BLaER1 (cell line): ENCODE results near the gene TMEM229B.

Experiments used
- H3K27ac ChIP-seq: shearing (Covaris generic); formaldehyde crosslinking; 2 replicates; pipeline ENCODE4 v1.8.1; 2022
- H3K27me3 ChIP-seq: shearing (Covaris generic); formaldehyde crosslinking; 2 replicates; pipeline ENCODE4 v1.8.1; 2022
- H3K36me3 ChIP-seq: shearing (Covaris generic); formaldehyde crosslinking; 2 replicates; pipeline ENCODE4 v1.8.1; 2022
- H3K4me1 ChIP-seq: shearing (Covaris generic); formaldehyde crosslinking; 2 replicates; pipeline ENCODE4 v1.8.1; 2022
- H3K4me2 ChIP-seq: shearing (Covaris generic); formaldehyde crosslinking; 2 replicates; pipeline ENCODE4 v1.8.1; 2022
- H3K4me3 ChIP-seq: shearing (Covaris generic); formaldehyde crosslinking; 2 replicates; pipeline ENCODE4 v1.8.1; 2022
- H3K9ac ChIP-seq: shearing (Covaris generic); formaldehyde crosslinking; 2 replicates; pipeline ENCODE4 v1.8.1; 2022
- H3K9me3 ChIP-seq: shearing (Covaris generic); formaldehyde crosslinking; 2 replicates; pipeline ENCODE4 v1.8.1; 2022
- H4K20me1 ChIP-seq: shearing (Covaris generic); formaldehyde crosslinking; 2 replicates; pipeline ENCODE4 v1.8.1; 2022
- Cebpa-rat ChIP-seq: shearing (Covaris generic); IDR thresholded peaks from 2 replicates; pipeline ENCODE4 v1.8.1; 2022

The TMEM229B gene

DNA sequence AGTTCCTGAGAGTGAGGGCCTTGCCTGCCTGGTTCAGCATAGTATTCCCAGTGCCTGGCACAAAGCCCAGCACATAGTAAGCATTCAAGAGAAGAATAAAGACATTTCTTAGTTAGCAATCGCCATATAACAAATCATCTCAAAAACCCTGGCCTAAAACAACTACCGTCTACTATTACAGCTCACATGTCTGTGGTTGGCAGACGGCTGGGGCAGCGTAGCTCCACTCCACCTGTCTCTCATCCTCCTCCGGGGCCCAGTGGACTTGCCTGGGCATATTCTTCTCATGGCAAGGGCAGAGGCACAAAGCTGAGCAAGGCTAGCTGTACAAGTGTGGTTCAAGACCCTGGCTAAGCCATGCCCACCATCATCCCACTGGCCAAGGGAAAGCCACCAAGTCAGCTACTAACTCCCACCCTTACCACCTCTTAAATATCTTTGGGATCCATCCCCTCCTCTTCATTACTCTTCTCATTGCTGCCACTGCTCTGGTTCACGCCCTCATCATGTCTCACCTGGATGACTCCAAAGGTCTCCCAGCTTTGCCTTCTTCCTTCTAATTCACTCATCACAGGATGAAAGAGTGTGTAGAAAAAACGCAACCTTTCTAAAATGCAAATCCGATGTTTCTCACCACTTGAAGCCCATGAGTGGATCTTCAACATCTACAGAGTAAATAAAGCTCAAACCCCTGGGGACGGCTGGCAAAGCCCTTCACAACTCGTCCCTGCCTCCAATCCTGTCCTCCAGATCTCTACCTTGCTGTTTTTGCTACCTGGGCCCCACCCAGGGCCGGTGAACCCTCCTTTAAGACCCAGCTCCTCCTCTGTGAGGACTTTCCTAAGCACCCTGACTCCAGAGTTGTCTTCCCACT lies 10.4 kb downstream of the TMEM229B start:
- Histone ChIP-seq H3K27me3 (no peaks in the 10 kb centered on the region), H3K27ac (no peak overlapping the region), H3K4me1 (peaks cover 40% of the 10 kb centered on the region), H3K4me2 (peak overlapping the region; percentile 52), H3K4me3 (no peak overlapping the region), H3K36me3 (no peaks in the 10 kb centered on the region), H3K9me3 (no peaks in the 10 kb centered on the region), H4K20me1 (no peaks in the 10 kb centered on the region), H3K9ac (0 out of 2 replicates have a peak overlapping the region, but pooled peaks have one; percentile 5)
- no peak for TF ChIP-seq Cebpa-rat

DNA sequence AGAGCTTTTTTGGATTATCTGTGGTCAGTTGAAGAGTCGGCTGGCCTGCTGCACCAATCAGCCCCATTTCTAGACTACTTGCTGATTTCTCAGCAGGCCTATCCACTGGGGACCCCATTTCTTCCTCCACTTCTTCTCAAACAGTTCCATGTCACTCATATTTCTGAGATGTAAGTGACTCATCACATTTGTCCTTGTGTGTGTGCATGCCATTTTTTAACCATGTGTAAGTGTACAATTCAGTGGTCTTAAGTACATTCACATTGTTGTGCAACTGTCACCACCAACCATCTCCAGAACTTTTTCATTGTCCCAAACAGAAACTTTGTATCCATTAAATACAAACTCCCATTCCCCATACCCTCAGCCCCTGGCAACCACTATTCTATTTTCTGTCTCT lies 14.2 kb downstream of the TMEM229B start:
- H3K27ac ChIP-seq = no peak overlapping the region
- H3K4me2 ChIP-seq = peak overlapping the region; percentile 8; the same call in 1 of the 2 replicates
- no peaks in the 10 kb centered on the region for H3K9me3 ChIP-seq
- H3K4me3 ChIP-seq = no peak overlapping the region
- H3K36me3 ChIP-seq = no peaks in the 10 kb centered on the region
- no peaks in the 10 kb centered on the region for H4K20me1 ChIP-seq
- no peak for TF ChIP-seq Cebpa-rat
- no peak overlapping the region for H3K9ac ChIP-seq
- no peaks in the 10 kb centered on the region for H3K27me3 ChIP-seq
- H3K4me1 ChIP-seq = peaks cover 24% of the 10 kb centered on the region

DNA sequence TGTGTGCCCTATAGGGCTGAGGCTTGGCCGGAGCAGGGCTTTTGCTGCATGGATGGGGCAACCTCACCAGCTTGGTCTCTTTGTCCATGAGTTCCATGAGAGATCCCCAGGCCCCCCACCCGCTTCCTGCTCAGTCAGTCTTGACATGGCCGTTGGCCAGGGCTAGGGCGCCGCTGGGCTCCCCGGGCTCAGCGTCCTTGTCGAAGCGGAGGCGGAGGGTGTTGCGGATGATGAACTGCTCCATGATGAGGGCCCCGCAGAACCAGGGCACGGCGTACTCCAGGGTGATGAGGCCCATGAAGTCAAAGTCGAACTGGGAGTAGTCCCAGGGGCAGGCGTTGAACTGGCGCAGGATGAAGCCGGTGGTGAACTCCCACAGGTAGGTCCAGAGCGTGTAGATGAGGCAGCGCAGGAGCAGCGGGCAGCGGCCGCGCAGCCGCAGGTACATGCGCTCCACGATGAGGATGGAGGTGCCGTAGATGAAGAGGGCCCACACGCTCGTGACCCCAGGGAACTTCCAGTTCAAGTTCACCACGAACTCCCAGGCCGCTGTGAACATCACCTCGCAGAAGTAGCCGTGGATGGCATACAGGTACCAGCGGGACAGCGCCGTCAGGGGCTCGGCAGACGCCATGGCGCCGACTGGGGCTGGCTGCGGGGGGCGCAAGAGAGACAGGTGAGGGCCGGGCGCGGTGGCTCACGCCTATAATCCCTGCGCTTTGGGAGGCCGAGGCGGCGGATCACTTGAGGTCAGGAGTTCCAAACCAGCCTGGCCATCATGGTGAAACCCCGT lies 15.0 kb downstream of the TMEM229B start:
- H3K4me1 ChIP-seq = peaks cover 21% of the 10 kb centered on the region
- no peaks in the 10 kb centered on the region for H4K20me1 ChIP-seq
- H3K9me3 ChIP-seq = no peaks in the 10 kb centered on the region
- TF ChIP-seq Cebpa-rat = no peak
- H3K4me2 ChIP-seq = peak overlapping the region; percentile 8; the same call in 1 of the 2 replicates
- H3K9ac ChIP-seq = no peak overlapping the region
- no peak overlapping the region for H3K27ac ChIP-seq
- no peaks in the 10 kb centered on the region for H3K27me3 ChIP-seq
- no peaks in the 10 kb centered on the region for H3K36me3 ChIP-seq
- no peak overlapping the region for H3K4me3 ChIP-seq

DNA sequence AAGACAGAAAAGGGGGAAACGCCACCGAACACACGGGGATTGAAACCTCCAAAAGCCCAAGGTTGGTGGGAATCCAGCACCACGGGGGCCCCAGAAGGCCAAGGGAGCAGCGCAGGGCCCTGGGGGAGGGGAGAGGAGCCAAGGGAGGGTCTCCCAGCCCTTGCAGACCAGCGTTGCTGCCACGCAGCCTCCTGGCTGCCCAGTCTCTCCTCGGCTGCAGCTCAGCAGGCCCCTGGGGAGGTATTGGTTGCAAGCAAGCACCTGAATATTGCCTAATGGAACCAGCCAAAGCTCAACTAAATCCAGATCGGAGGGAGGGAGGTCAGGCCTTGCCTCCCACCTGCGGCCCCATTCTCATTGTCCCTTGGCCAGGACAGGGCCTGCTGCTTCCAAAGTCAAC lies 15.8 kb downstream of the TMEM229B start:
- Histone ChIP-seq H3K9ac (no peak overlapping the region), H3K4me1 (peaks cover 13% of the 10 kb centered on the region), H3K27me3 (no peaks in the 10 kb centered on the region), H3K36me3 (no peaks in the 10 kb centered on the region), H3K4me3 (no peak overlapping the region), H3K27ac (no peak overlapping the region), H3K4me2 (no peak overlapping the region), H4K20me1 (no peaks in the 10 kb centered on the region), H3K9me3 (no peaks in the 10 kb centered on the region)
- no peak for TF ChIP-seq Cebpa-rat

DNA sequence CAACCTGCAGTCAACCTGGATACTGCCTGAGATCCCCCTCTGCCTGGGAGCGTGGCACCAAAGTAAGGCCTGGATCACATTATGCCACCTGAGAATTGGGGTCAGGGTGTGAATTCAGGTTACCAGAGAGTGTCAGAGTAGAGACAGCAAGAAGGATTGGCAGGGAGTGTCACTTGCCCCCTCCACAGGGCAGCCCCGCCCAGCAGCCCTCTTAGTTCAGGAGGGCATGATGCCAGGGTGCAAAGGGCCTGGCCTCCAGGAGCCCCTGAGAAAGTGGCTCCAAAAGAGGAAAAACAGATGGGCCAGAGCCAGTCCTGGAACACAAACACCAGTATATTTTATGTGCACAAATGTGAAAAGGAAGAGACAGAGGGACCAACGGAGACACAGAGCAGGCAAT lies 18.6 kb downstream of the TMEM229B start:
- H3K4me1 ChIP-seq = peaks cover 12% of the 10 kb centered on the region
- no peaks in the 10 kb centered on the region for H3K27me3 ChIP-seq
- no peaks in the 10 kb centered on the region for H3K9me3 ChIP-seq
- H3K27ac ChIP-seq = no peak overlapping the region
- no peak for TF ChIP-seq Cebpa-rat
- H3K4me2 ChIP-seq = no peak overlapping the region
- no peak overlapping the region for H3K9ac ChIP-seq
- no peak overlapping the region for H3K4me3 ChIP-seq
- no peaks in the 10 kb centered on the region for H3K36me3 ChIP-seq
- H4K20me1 ChIP-seq = no peaks in the 10 kb centered on the region

DNA sequence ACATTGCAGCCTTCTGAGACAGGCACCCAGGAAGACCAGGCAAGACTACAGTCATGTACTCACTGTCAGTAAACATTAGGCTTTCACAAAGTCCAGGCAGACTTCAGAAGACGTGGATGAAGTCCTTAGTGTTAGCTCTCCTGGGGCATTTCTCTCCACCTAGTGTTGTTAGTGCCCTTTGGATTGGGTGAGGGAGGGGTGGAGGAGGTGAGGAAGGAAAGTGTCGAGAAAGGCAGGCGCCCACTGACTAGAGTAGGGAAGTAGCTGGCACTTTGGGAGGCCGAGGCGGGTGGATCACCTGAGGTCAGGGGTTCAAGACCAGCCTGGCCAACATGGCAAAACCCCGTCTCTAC lies 20.2 kb downstream of the TMEM229B start:
- no peaks in the 10 kb centered on the region for H4K20me1 ChIP-seq
- H3K27me3 ChIP-seq = no peaks in the 10 kb centered on the region
- H3K9me3 ChIP-seq = no peaks in the 10 kb centered on the region
- H3K27ac ChIP-seq = no peak overlapping the region
- H3K4me3 ChIP-seq = no peak overlapping the region
- no peaks in the 10 kb centered on the region for H3K4me1 ChIP-seq
- TF ChIP-seq Cebpa-rat = no peak
- H3K4me2 ChIP-seq = no peak overlapping the region
- no peaks in the 10 kb centered on the region for H3K36me3 ChIP-seq
- no peak overlapping the region for H3K9ac ChIP-seq

DNA sequence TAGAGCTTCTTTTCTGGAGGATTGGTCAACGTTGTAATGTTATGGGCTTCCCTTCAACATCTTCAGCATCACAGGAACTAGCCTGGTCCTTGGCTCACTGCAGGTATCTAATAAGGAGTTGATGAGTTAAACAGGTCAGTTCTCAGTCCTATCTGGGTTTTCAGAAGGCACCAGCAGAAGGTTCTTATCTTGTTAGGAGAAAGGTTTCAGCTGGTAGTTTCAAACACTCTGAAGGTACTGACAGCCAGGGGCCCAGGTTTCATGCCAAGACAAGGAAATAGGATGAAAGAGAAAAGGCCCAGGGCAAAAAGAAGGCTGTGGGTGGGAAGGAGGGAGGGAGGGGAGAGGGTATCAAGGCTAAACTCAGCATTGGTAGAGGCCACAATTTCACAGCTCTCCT lies 21.4 kb downstream of the TMEM229B start:
- Histone ChIP-seq H3K27me3 (no peaks in the 10 kb centered on the region), H3K4me2 (no peak overlapping the region), H3K36me3 (no peaks in the 10 kb centered on the region), H3K9me3 (no peaks in the 10 kb centered on the region), H4K20me1 (no peaks in the 10 kb centered on the region), H3K4me3 (no peak overlapping the region), H3K9ac (no peak overlapping the region), H3K27ac (no peak overlapping the region), H3K4me1 (no peaks in the 10 kb centered on the region)
- no peak for TF ChIP-seq Cebpa-rat

DNA sequence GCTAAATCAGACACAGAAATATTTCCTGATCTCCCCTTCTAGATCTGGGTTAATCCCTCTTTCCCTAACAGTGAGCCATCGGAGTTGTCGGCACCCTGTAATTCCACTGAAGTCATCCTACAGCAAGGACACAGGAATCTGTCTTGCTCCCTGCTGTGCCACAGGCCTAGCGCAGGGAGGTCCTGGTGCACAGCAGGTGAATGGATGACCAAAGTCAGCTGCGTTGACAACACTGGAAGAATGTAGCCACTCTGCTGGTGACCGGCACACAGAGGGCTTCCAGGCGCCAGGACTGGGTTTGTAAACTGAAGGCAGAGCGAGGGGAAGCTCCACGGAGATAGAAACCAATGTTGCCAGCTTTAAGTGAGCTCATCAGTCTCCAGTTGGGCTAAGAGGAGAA lies 23.6 kb downstream of the TMEM229B start:
- Histone ChIP-seq H3K4me2 (no peak overlapping the region), H3K9me3 (no peaks in the 10 kb centered on the region), H3K9ac (no peak overlapping the region), H3K4me1 (no peaks in the 10 kb centered on the region), H3K27ac (no peak overlapping the region), H4K20me1 (no peaks in the 10 kb centered on the region), H3K36me3 (no peaks in the 10 kb centered on the region), H3K4me3 (no peak overlapping the region), H3K27me3 (no peaks in the 10 kb centered on the region)
- TF ChIP-seq Cebpa-rat = no peak

DNA sequence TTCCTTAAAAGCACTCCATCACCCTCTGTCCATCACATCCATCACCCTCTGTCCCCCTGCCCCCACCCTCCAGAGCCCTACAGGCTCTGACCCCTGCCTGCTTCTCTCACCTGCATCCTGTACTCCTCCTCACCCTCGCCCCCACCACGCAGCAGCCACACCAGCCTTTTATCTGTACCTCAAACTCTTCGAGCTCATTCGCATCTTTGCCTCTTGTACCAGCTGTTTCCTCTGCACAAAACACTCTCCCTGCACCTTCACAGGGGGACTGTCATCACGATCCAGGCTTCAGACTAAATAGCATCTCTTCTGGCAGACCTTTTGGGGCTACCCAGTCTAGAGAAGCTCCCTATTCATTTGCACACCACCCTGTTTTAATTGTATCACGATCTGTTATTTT lies 24.1 kb downstream of the TMEM229B start:
- H4K20me1 ChIP-seq = no peaks in the 10 kb centered on the region
- no peak overlapping the region for H3K4me3 ChIP-seq
- H3K9ac ChIP-seq = no peak overlapping the region
- no peak overlapping the region for H3K4me2 ChIP-seq
- H3K27ac ChIP-seq = no peak overlapping the region
- H3K27me3 ChIP-seq = no peaks in the 10 kb centered on the region
- no peaks in the 10 kb centered on the region for H3K4me1 ChIP-seq
- H3K9me3 ChIP-seq = no peaks in the 10 kb centered on the region
- H3K36me3 ChIP-seq = no peaks in the 10 kb centered on the region
- no peak for TF ChIP-seq Cebpa-rat

DNA sequence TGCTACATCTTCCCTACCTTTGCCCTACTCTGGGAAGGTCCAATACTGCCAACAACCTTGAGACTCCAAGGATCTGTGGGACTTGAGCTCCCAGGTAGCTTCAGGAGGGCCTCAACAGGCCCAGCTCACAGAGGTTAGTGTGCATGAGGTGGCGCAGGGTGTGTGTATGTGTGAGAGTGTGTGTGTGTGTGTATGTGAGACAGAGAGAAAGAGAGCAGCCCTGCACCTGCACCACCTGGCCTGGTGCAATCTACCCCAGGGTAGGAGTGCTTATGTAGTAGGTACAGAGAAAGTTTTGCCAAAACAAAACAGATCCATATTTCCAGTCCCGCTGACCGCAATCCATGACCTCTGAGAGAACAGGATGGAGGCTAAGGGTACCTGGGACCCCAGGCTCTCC lies 24.6 kb downstream of the TMEM229B start:
- Histone ChIP-seq H3K36me3 (no peaks in the 10 kb centered on the region), H4K20me1 (no peaks in the 10 kb centered on the region), H3K9ac (no peak overlapping the region), H3K4me3 (no peak overlapping the region), H3K4me1 (no peaks in the 10 kb centered on the region), H3K27ac (no peak overlapping the region), H3K9me3 (no peaks in the 10 kb centered on the region), H3K4me2 (no peak overlapping the region), H3K27me3 (no peaks in the 10 kb centered on the region)
- TF ChIP-seq Cebpa-rat = no peak
